ENCODE data around the gene GPR141. TPM values are rescaled to one million over a fixed set of nuclear protein-coding genes. Genes with fewer than 3 reads are reported as not detected.

GPR141 gene
- polyA plus RNA-seq, 1 experiment = not detected

DNA sequence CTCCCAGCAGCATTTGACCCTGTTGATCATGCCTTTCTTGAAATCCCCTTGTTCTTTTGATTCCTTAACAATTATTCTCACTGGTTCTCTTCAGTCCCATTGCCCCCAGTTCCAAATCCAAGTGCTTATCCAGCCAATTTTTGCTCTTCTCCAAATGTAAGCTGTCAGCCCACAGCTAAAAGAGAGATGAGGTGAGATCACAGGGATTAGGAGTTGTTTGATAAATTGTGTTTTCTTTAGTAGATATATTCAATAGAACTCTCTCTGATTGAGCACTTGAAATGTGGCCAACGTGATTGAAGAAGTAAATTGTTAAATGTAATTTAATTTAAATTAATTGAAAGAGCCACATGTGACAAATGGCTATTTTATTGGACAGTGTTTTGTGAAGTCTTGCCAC lies 88.2 kb downstream of the GPR141 start:
- DNase-seq (ENCODE audit: low read depth, low spot score) = no peak
- peaks cover 10% of the 10 kb centered on the region for H3K9me3 ChIP-seq (ENCODE audit: control insufficient read depth, insufficient read depth, low read length)
- H3K4me3 ChIP-seq (ENCODE audit: low read depth, low read length) = no peak overlapping the region
- no peak overlapping the region for H3K27ac ChIP-seq (ENCODE audit: low read depth, low read length)
- TF ChIP-seq, protein P1, sequence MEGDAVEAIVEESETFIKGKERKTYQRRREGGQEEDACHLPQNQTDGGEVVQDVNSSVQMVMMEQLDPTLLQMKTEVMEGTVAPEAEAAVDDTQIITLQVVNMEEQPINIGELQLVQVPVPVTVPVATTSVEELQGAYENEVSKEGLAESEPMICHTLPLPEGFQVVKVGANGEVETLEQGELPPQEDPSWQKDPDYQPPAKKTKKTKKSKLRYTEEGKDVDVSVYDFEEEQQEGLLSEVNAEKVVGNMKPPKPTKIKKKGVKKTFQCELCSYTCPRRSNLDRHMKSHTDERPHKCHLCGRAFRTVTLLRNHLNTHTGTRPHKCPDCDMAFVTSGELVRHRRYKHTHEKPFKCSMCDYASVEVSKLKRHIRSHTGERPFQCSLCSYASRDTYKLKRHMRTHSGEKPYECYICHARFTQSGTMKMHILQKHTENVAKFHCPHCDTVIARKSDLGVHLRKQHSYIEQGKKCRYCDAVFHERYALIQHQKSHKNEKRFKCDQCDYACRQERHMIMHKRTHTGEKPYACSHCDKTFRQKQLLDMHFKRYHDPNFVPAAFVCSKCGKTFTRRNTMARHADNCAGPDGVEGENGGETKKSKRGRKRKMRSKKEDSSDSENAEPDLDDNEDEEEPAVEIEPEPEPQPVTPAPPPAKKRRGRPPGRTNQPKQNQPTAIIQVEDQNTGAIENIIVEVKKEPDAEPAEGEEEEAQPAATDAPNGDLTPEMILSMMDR (IDR thresholded peaks at IDR 0.05; ENCODE audit: low read depth, low read length) = no peak
- no peaks in the 10 kb centered on the region for H3K27me3 ChIP-seq (ENCODE audit: control insufficient read depth, insufficient read depth, low read length)
- POLR2A ChIA-PET = no interaction called here
- CTCF ChIA-PET = no interaction called here

DNA sequence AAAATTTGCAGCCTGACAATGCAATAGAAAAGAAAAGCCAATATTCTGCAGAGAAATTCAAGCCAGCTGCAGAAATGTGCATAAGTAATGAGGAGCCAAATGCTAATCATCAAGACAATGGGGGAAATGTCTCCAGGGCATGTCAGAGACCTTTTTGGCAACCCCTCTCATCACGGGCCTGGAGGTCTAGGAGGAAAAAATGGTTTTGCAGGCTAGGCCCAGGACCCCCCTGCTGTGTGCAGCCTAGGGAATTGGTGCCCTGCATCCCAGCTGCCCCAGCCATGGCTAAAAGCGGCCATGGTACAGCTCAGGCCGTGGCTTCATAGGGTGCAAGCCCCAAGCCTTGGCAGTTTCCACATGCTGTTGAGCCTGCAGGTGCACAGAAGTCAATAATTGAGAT lies 92.4 kb downstream of the GPR141 start:
- H3K27me3 ChIP-seq (ENCODE audit: control insufficient read depth, insufficient read depth, low read length) = no peaks in the 10 kb centered on the region
- DNase-seq (ENCODE audit: low read depth, low spot score) = no peak
- H3K9me3 ChIP-seq (ENCODE audit: control insufficient read depth, insufficient read depth, low read length) = peaks cover 6% of the 10 kb centered on the region
- ChIA-PET CTCF (no interaction called here), POLR2A (no interaction called here)
- H3K27ac ChIP-seq (ENCODE audit: low read depth, low read length) = no peak overlapping the region
- TF ChIP-seq, protein P1 (IDR thresholded peaks at IDR 0.05; ENCODE audit: low read depth, low read length) = no peak
- H3K4me3 ChIP-seq (ENCODE audit: low read depth, low read length) = no peak overlapping the region

DNA sequence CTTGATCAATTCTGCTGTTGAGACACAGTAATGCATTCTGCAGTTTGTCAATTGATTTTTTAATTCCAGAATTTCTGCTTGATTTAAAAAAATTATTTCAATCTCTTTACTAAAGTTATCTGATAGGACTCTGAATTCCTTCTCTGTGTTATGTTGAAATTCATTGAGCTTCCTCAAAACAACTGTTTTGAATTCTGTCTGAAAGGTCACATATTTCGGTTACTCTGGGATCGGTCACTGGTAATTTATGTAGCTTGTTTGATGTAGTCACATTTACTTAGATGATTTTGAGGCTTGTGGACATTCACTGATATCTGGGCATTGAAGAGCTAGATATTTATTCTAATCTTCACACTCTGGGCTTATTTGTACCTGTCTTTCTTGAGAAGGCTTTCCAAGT lies 97.6 kb downstream of the GPR141 start:
- no peak for DNase-seq (ENCODE audit: low read depth, low spot score)
- Histone ChIP-seq H3K27ac (ENCODE audit: low read depth, low read length) (no peak overlapping the region), H3K4me3 (ENCODE audit: low read depth, low read length) (no peak overlapping the region), H3K9me3 (ENCODE audit: control insufficient read depth, insufficient read depth, low read length) (peaks cover 12% of the 10 kb centered on the region), H3K27me3 (ENCODE audit: control insufficient read depth, insufficient read depth, low read length) (no peaks in the 10 kb centered on the region)
- TF ChIP-seq, protein P1 (IDR thresholded peaks at IDR 0.05; ENCODE audit: low read depth, low read length) = no peak
- ChIA-PET POLR2A (no interaction called here), CTCF (no interaction called here)

DNA sequence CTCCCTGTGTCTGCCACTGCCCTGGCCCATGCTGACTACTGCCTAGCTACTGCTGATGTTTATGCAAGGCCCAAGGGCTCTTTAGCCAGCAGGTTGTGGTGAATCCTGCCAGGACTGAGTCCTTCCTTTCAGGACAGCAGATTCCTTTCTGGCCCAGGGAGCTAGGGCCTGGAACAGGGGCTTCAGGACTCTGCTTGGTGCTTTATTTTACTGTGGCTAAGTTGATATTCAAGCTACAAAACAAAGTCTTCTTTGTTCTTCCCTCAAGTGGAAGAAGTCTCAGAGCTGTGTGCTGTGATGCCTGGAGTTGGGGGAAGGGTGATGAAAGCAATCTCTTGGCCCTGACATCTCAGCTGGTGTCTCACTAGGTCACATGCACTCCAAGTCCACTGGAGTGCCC lies 98.6 kb downstream of the GPR141 start:
- no peak overlapping the region for H3K27ac ChIP-seq (ENCODE audit: low read depth, low read length)
- TF ChIP-seq, protein P1 (IDR thresholded peaks at IDR 0.05; ENCODE audit: low read depth, low read length) = no peak
- ChIA-PET CTCF (no interaction called here), POLR2A (no interaction called here)
- no peak for DNase-seq (ENCODE audit: low read depth, low spot score)
- H3K9me3 ChIP-seq (ENCODE audit: control insufficient read depth, insufficient read depth, low read length) = peaks cover 9% of the 10 kb centered on the region; the same call in 1 of the 2 replicates
- no peak overlapping the region for H3K4me3 ChIP-seq (ENCODE audit: low read depth, low read length)
- no peaks in the 10 kb centered on the region for H3K27me3 ChIP-seq (ENCODE audit: control insufficient read depth, insufficient read depth, low read length)

DNA sequence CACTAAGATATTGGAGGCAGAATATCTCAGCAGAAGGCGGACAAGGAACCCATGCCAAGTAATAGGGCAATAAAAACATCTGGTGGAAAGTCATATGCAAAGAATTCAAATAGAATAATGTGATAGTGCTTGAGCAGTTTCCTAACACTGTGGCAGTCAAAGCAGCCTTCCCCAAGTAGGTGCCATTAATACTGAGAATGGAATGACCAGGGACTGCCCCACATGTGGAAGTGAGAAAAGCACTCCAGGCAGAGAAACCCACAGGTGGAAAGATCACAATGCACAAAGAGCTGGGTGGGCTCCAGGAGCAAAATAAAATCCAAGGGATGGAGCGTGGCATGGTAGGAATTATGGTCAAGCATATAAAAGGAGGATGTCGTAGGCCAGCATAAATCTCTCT lies 100.4 kb downstream of the GPR141 start:
- peaks cover 9% of the 10 kb centered on the region; the same call in 1 of the 2 replicates for H3K9me3 ChIP-seq (ENCODE audit: control insufficient read depth, insufficient read depth, low read length)
- H3K27ac ChIP-seq (ENCODE audit: low read depth, low read length) = no peak overlapping the region
- TF ChIP-seq, protein P1 (IDR thresholded peaks at IDR 0.05; ENCODE audit: low read depth, low read length) = no peak
- no peak overlapping the region for H3K4me3 ChIP-seq (ENCODE audit: low read depth, low read length)
- ChIA-PET CTCF (no interaction called here), POLR2A (no interaction called here)
- no peaks in the 10 kb centered on the region for H3K27me3 ChIP-seq (ENCODE audit: control insufficient read depth, insufficient read depth, low read length)
- DNase-seq (ENCODE audit: low read depth, low spot score) = no peak
